Stimulated activated CD4-positive, alpha-beta T cell treated with anti-CD3 and anti-CD28 coated beads, Interleukin-1b, Interleukin-23, amount 100 ng/mL, for 48 hours (primary cell): ENCODE results near the gene FHIT.

ENCODE experiments used
- DNase-seq: peaks from one replicate; pipeline ENCODE4 v3.0.0-alpha.2; 2020

FHIT gene

GRCh38 chr3:60756241-60757030 is 494.8 kb downstream of the FHIT start:
- no peak for DNase-seq

- no peak for DNase-seq
Measured at GRCh38 chr3:60755094-60755493, 496.2 kb downstream of the FHIT start.

- no peak for DNase-seq
Measured at GRCh38 chr3:60754617-60755016, 496.6 kb downstream of the FHIT start.

- DNase-seq, result no peak
Measured at GRCh38 chr3:60752809-60753208, 498.4 kb downstream of the FHIT start.

- DNase-seq, result no peak
Measured at GRCh38 chr3:60746695-60747416, 504.4 kb downstream of the FHIT start.

- no peak for DNase-seq
Measured at GRCh38 chr3:60746043-60746638, 505.1 kb downstream of the FHIT start.

GRCh38 chr3:60743631-60744164 is 507.6 kb downstream of the FHIT start:
- no peak for DNase-seq

- no peak for DNase-seq
Measured at GRCh38 chr3:60742606-60743145, 508.6 kb downstream of the FHIT start.

- no peak for DNase-seq
Measured at GRCh38 chr3:60737633-60738399, 513.4 kb downstream of the FHIT start.

GRCh38 chr3:60730371-60730770 is 520.9 kb downstream of the FHIT start:
- no peak for DNase-seq

- DNase-seq, result no peak
Measured at GRCh38 chr3:60729056-60729455, 522.2 kb downstream of the FHIT start.

- no peak for DNase-seq
Measured at GRCh38 chr3:60728006-60728405, 523.2 kb downstream of the FHIT start.

GRCh38 chr3:60720736-60721135 is 530.5 kb downstream of the FHIT start:
- DNase-seq, result no peak

GRCh38 chr3:60716573-60716972 is 534.7 kb downstream of the FHIT start:
- no peak for DNase-seq

- DNase-seq, result no peak
Measured at GRCh38 chr3:60708191-60708975, 542.9 kb downstream of the FHIT start.

- no peak for DNase-seq
Measured at GRCh38 chr3:60707452-60708020, 543.7 kb downstream of the FHIT start.

GRCh38 chr3:60703956-60704736 is 547.1 kb downstream of the FHIT start:
- no peak for DNase-seq

- no peak for DNase-seq
Measured at GRCh38 chr3:60703008-60703407, 548.2 kb downstream of the FHIT start.

GRCh38 chr3:60698117-60698516 is 553.1 kb downstream of the FHIT start:
- no peak for DNase-seq

GRCh38 chr3:60697132-60697531 is 554.1 kb downstream of the FHIT start:
- DNase-seq, result no peak
